Left hindlimb (tissue), 1 donor: ENCODE measurements around the gene FMN2.
"Not testable (repeated sequence)": the region's sequence is repeated elsewhere in the genome, so short reads cannot be mapped to it uniquely, and the experiment has no call there.

ENCODE experiments used
- DNase-seq: peaks from one replicate; pipeline ENCODE4 v3.0.0-alpha.2; 2018

The FMN2 gene

DNA sequence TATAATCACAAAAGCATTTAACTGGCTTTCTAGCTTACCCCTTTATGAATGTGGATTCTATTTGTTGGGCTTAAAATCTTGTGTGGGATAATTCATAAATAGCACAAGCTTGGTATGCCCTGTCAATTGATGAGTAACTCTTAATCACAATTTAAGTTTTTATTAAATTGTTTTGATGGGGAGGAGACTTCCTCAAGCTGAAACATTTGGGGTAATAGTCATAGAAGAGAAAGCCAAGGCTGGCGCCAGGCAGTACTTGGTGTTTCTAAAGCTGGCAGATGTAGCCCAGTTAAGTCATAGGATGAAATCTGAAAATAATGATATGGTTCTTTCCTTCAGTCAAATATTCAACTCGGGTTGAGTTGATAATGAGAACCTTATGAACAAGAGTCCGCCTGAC, 167.2 kb downstream of the FMN2 start:
- DNase-seq: no peak

GRCh38 chr1:240264494-240264893, 172.8 kb downstream of the FMN2 start:
- DNase-seq: not testable (repeated sequence)

GRCh38 chr1:240271081-240271480, 179.4 kb downstream of the FMN2 start:
- no peak for DNase-seq

DNA sequence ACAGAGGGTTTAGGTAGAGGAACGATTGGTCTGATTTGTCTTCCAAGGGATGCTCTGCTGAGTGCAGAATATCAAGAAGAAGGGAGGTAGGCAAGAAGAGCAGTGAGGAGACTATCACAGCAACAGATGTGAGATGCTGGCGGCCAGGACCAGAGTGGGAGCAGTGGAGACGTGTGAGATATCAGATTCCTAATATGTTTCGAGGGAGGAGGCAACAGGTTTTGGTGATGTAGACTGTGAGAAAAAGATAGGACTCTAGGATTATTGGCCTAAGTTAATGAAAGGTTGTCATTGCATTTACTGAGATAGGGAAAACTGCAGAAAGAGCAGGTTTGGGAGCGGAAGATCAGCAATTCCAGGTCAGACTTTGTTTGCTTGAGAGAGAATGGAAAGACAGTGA, 182.9 kb downstream of the FMN2 start:
- no peak for DNase-seq

DNA sequence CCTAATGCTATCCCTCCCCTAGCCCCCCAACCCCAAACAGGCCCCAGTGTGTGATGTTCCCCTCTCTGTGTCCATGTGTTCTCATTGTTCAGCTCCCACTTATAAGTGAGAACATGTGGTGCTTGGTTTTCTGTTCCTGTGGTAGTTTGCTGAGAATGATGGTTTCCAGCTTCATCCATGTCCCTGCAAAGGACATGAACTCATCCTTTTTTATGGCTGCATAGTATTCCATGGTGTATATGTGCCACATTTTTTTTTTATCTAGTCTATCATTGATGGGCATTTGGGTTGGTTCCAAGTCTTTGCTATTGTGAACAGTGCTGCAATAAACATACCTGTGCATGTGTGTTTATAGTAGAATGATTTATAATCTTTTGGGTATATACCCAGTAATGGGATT, 183.5 kb downstream of the FMN2 start:
- not testable (repeated sequence) for DNase-seq

DNA sequence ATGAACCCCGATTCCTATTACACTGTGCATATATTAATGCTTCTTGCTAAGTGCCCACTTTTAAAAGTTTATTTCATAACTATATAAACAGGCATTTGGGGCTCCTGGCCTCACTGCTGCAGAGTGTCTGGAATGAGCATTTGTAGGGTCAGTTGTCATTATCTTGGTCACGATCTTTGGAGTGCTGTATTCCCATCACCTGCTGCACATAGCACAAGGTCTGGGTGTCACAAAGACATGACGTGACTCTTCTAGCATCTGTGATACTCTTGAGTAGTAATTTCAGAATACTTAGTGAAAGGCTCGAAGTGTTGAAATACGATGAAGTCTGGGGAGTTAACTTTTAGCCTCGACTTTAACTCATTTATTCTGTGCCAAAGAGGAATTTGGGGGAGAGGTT, 186.4 kb downstream of the FMN2 start:
- no peak for DNase-seq

- DNase-seq: no peak
Observed at GRCh38 chr1:240280560-240281322, 189.1 kb downstream of the FMN2 start.

- no peak for DNase-seq
Observed at GRCh38 chr1:240282061-240282830, 190.6 kb downstream of the FMN2 start.

DNA sequence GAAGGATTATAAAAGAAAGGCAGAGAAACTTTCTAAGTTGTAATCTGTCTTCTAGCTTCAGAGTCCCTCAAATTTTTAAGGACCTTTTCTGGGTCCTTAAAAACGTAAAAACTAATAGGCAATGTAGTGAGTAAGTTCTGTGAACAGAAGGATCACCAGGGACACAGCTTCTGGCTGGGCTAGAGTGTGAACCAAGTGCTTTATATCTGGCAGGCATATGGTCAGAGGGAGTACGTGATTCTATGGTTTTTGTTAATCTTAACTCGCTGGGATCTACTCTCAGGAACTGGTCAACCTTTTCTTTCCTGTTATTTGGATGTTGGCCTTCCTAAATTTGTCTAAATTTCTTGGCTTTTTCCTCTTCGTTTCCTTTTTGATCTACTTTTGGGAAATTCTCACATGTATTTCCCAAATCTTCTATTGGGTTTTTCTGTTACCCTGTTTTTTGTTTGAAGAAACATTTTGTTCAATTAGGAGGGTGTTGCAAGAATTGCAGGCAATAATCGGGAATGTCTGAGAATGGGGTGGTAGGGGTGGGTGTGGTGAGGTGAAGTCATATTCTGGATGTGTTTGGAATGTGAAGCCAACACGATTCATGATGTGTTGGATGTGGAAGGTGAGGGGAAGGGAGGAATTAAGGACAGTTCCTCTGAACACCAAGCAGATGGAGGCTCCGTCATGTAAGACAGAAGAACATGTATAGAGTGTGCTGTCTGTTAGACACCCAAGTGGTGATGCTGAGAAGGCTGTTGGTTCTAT, 193.2 kb downstream of the FMN2 start:
- DNase-seq: no peak

GRCh38 chr1:240285540-240285939, 193.9 kb downstream of the FMN2 start:
- no peak for DNase-seq

GRCh38 chr1:240287722-240288121, 196.0 kb downstream of the FMN2 start:
- no peak for DNase-seq

DNA sequence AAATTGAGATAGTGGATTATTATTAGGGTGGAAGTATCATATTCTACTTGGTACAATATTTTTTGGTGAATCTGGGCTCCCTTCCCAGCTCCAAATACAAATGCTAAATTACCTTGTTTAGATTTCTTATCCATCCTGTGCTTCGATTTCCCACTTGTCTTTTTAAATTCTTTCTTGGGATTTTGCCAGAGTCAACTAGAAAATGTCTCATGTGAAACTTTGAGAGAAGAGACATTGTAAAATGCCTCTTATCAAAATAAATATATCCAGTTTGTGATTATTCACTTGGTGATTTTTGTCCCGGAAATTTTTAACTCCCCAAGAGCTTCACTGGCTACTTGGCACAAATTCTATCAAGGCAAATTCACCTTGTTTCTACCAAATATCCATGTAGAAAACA, 202.0 kb downstream of the FMN2 start:
- DNase-seq: no peak

DNA sequence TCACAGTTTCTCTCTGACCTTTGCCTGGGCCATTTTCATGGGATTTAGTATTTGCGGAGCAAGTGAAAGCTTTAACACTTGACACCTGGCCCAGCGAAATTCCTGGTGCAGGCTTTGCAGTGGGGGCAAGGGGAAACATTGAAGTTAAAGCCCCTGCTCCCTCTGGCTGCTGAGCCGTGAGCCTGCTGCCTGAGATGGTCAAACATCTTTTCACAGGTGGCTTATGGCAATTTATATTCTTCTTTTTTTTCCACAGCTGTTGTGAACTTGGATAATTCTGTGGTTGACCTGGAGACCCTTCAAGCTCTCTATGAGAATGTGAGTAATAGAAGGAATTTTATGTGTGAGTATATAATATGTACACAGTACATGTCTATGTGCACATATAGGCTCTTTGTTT, 202.9 kb downstream of the FMN2 start:
- no peak for DNase-seq

- no peak for DNase-seq
Observed at GRCh38 chr1:240295811-240296210, 204.1 kb downstream of the FMN2 start.

DNA sequence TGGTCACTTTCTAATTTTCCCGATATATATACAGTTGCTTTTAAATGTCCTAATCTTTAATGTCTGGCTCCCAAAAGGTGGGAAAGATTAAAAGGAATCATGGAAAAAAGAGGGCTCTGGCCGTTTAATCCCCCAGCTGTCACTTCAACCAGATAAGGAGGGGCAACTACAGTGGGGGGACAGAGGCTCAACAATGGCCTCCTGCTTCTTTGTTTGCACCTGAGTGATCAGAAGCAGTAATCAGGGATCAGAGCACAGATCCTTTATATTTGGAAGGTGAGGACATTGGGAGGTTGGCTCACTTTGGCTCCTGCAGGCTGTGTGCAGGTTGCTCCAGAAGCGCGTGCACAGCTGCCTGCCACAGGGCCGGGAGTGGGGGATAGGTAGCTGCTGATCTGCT, 212.8 kb downstream of the FMN2 start:
- DNase-seq: no peak

GRCh38 chr1:240306673-240307072, 215.0 kb downstream of the FMN2 start:
- DNase-seq: no peak

- no peak for DNase-seq
Observed at GRCh38 chr1:240308096-240308495, 216.4 kb downstream of the FMN2 start.

DNA sequence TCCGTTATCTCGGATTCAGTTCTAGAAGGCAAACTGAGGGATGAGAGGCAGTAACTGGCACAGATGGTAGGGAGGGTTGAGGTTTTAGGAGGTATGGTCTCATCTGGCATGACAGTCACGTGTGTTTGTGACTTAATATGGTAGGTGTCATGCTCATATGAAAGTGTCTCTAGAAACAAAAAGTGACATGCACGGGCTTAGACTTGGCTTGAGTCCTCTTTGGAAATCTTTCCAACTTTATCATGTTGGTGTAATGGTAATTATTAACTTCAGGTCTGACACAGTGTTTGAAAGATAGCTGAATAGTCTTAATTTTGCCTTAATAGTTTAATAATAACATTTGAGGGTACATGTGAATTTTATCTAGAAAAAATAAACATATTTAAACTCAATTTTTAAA, 218.1 kb downstream of the FMN2 start:
- DNase-seq: no peak

DNA sequence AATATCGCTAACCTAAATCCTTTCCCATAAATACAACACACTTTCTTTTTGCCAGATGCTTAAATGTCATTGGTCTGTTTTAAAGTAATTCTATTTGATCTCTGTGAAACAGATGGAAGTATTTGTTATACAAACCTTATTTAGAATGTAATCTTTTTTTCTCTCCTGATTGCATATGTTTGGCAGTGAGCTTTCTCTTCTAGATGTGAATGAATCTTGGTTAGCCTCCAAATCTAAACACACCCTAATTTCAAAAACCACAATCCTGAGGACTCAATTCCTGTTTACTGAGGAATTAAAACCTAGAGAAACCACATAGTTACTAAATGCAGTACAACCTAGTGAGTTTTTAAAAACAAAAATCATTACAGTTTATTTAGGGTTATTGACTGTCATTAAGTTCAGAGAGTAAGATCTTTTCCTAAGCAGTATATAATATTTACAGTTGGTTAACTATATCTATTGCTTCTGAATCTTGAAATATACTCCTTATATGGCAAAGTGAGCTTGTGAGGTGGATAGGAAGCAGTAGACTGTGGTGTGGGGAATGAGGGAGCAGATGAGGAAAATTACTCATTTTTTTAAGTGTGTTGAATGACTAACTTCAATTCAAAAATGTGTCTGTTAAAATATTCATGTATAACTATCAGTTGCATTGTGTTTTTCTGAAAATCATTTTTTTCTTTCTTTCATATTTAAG, 218.7 kb downstream of the FMN2 start:
- no peak for DNase-seq

- no peak for DNase-seq
Observed at GRCh38 chr1:240312872-240313271, 221.2 kb downstream of the FMN2 start.

- DNase-seq: no peak
Observed at GRCh38 chr1:240314845-240315801, 223.4 kb downstream of the FMN2 start.

GRCh38 chr1:240319998-240320397, 228.3 kb downstream of the FMN2 start:
- no peak for DNase-seq
